GM12878 (cell line): ENCODE data around the gene CACFD1. TPM values are rescaled to one million over a fixed set of nuclear protein-coding genes. Genes with fewer than 3 reads are reported as not detected.
A peak's percentile ranks its signal among the peaks of the same experiment; 100 is the strongest.

Experiments used
- ATAC-seq: fragments of 200-7000 bp; cut with Tn5 transposase; 3 replicates; pipeline ENCODE4 v1.9.1; 2020; ENCODE audit warnings: mild to moderate bottlenecking, moderate library complexity
- BruUV-seq: library from RNA; stranded (reverse); fragments of 400-500 nt; replicated peaks from 2 replicates; lab custom pipeline; 2021; lab: Mats Ljungman, UMichigan
- CTCF ChIA-PET: fragments of 300-600 bp; sonication (Branson Sonifier 250); formaldehyde crosslinking; extraction: SDS; loops from one replicate; lab custom pipeline; 2021; ENCODE audit warnings: inconsistent platforms; lab: Yijun Ruan, JAX
- POLR2A ChIA-PET: fragments of 350-600 bp; formaldehyde crosslinking; extraction: SDS; loops from one replicate; lab custom pipeline; 2021; ENCODE audit warnings: inconsistent platforms; lab: Charles Lee
- RAD21 ChIA-PET: fragments of 300-600 bp; sonication (Branson Sonifier 250); formaldehyde crosslinking; loops from one replicate; lab custom pipeline; 2023; ENCODE audit warnings: antibody characterized with exemption; ENCODE audit not compliant: unreplicated experiment; lab: Charles Lee
- SMC1A ChIA-PET: fragments of 300-600 bp; sonication (Branson Sonifier 250); formaldehyde crosslinking; loops from one replicate; lab custom pipeline; 2023; ENCODE audit not compliant: unreplicated experiment, uncharacterized antibody; lab: Charles Lee
- DNase-seq: peaks from one replicate; pipeline ENCODE4 v3.0.0-alpha.2; 2011; ENCODE audit warnings: low read depth, low spot score
- FAIRE-seq: peaks from 3 replicates; lab custom pipeline; 2011; peaks lifted over from hg19 to GRCh38; lab: Jason Lieb, UNC
- H2AFZ ChIP-seq: 2 replicates; pipeline ENCODE4 v1.6.0; 2011; ENCODE audit warnings: low read depth, low read length, control low read depth; ENCODE audit not compliant: control insufficient read depth
- H3K27ac ChIP-seq: 2 replicates; pipeline ENCODE4 v1.5.1; 2011; ENCODE audit warnings: control low read depth; ENCODE audit not compliant: control insufficient read depth, insufficient read depth
- H3K27me3 ChIP-seq, 2 experiments: replicated peaks in 1 of 2; 2 replicates each; pipeline versions ENCODE4 v1.6.0 to v1.6.1; 2011; ENCODE audit warnings: low read length in 1 of 2; ENCODE audit not compliant: control insufficient read depth in 2 of 2, insufficient read depth in 2 of 2
- H3K36me3 ChIP-seq, 2 experiments: 2 replicates each; pipeline ENCODE4 v1.5.1; 2011; ENCODE audit warnings: low read length in 1 of 2; ENCODE audit not compliant: control insufficient read depth in 2 of 2, insufficient read depth in 2 of 2
- H3K4me1 ChIP-seq: 2 replicates; pipeline ENCODE4 v1.6.1; 2011; ENCODE audit warnings: mild to moderate bottlenecking, low read length, moderate library complexity, mixed read lengths; ENCODE audit not compliant: control insufficient read depth, insufficient read depth
- H3K4me2 ChIP-seq: 2 replicates; pipeline ENCODE4 v1.6.0; 2011; ENCODE audit warnings: control low read depth; ENCODE audit not compliant: control insufficient read depth, insufficient read depth
- H3K4me3 ChIP-seq: fragments of 200-600 bp; sonication (generic); 2 replicates; pipeline ENCODE4 v1.5.1; 2016
- H3K79me2 ChIP-seq: 2 replicates; pipeline ENCODE4 v1.6.0; 2011; ENCODE audit warnings: low read length; ENCODE audit not compliant: control insufficient read depth, insufficient read depth
- H3K9ac ChIP-seq: 2 replicates; pipeline ENCODE4 v1.8.0; 2011; ENCODE audit warnings: low read length, control low read depth, mixed read lengths; ENCODE audit not compliant: control insufficient read depth, insufficient read depth
- H3K9me3 ChIP-seq: replicated peaks from 3 replicates; pipeline ENCODE4 v1.5.1; 2011; ENCODE audit warnings: mild to moderate bottlenecking, low read length; ENCODE audit not compliant: control insufficient read depth, insufficient read depth
- H4K20me1 ChIP-seq: 2 replicates; pipeline ENCODE4 v1.6.0; 2011; ENCODE audit not compliant: control insufficient read depth, insufficient read depth
- BMI1 ChIP-seq: fragments of 450-650 bp; IDR thresholded peaks from 2 replicates; pipeline ENCODE4 v1.6.1; 2016; ENCODE audit warnings: mild to moderate bottlenecking, moderate library complexity, borderline replicate concordance
- KDM1A ChIP-seq: fragments of 200-600 bp; sonication (generic); IDR thresholded peaks from 2 replicates; pipeline ENCODE4 v1.6.1; 2016; ENCODE audit warnings: borderline replicate concordance
- NR2C2 ChIP-seq: IDR thresholded peaks from 2 replicates; pipeline ENCODE4 v1.6.1; 2011; ENCODE audit warnings: borderline replicate concordance, low read depth; ENCODE audit not compliant: control insufficient read depth, insufficient read length
- SMARCA5 ChIP-seq: fragments of 450-650 bp; IDR thresholded peaks from 2 replicates; pipeline ENCODE4 v1.6.1; 2017; ENCODE audit warnings: mild to moderate bottlenecking
- TAF1 ChIP-seq: IDR thresholded peaks from 2 replicates; pipeline ENCODE4 v1.6.1; 2011; ENCODE audit warnings: mild to moderate bottlenecking, low read depth, low read length, borderline replicate concordance
- ZBTB33 ChIP-seq: fragments of 450-650 bp; IDR thresholded peaks from 2 replicates; pipeline ENCODE4 v1.6.1; 2017; ENCODE audit warnings: mild to moderate bottlenecking
- WGBS: methylation state at CpG from one replicate; pipeline ENCODE4 v1.1.6; 2016; ENCODE audit warnings: low lambda C conversion rate; ENCODE audit not compliant: insufficient replicate concordance, insufficient coverage; ENCODE audit errors: missing lambda C conversion rate; 5-methylcytosine and 5-hydroxymethylcytosine counted together
- in situ Hi-C: fragments of 300-500 bp; cut with MboI; formaldehyde crosslinking; loops from 9 replicates; pipeline ENCODE4 v1.14.3; 2018; ENCODE audit warnings: mixed read lengths
- intact Hi-C: fragments of 100-400 bp; cut with micrococcal nuclease; formaldehyde crosslinking; loops from one replicate; pipeline ENCODE4 v1.14.2; 2022; ENCODE audit not compliant: unreplicated experiment
- polyA plus RNA-seq, 11 experiments: library from polyadenylated mRNA; depleted of rRNA in 4 of 11; unstranded in 6 of 11; stranded (reverse) in 5 of 11; fragments of >200 nt; fragmentation: Nextera tagmentation in 4 of 11; fragmentation: Illumina TruSeq in 1 of 11; extraction: Ambion mirVana in 4 of 11; extraction: Trizol in 1 of 11; gene quantifications; 1 replicate in 1 of 11; 2 replicates in 10 of 11; pipeline versions ENCODE4 v1.2.1 to v1.2.3, GENCODE V29; 2011 to 2016; ENCODE audit warnings: inconsistent platforms in 2 of 11, missing spikeins in 2 of 11, low read depth in 1 of 11
- total RNA-seq, 4 experiments: library from RNA; depleted of rRNA in 3 of 4; stranded (reverse); fragments of >200 nt in 3 of 4; fragmentation: Illumina TruSeq in 1 of 4; extraction: Trizol in 1 of 4; gene quantifications; 2 replicates each; pipeline versions ENCODE4 v1.2.1 to v1.2.3, GENCODE V29; 2013 to 2021
- TF ChIP-seq, protein P1 (sequence below): IDR thresholded peaks from 2 replicates; pipeline ENCODE4 v1.6.1; 2011; ENCODE audit warnings: mild to moderate bottlenecking, low read depth, low read length, moderate library complexity; ENCODE audit not compliant: insufficient replicate concordance
- TF ChIP-seq, protein P2 (sequence below): fragments of 450-650 bp; IDR thresholded peaks from 2 replicates; pipeline ENCODE4 v1.6.1; 2017; ENCODE audit warnings: mild to moderate bottlenecking, moderate library complexity

CACFD1 gene
- total and polyA plus RNA-seq, 10 of the 15 experiments (the other 5 are each of a cell fraction or from before 2014, with no cell fraction given), result 0.09 to 5.8 (median 1.4) TPM; not detected in 1

GRCh38 chr9:133477992-133478850 is 18.4 kb downstream of the CACFD1 start:
- no peaks in the 10 kb centered on the region for H3K27me3 ChIP-seq
- intact Hi-C loops, result loop anchor here (1.0 to 5.0 kb wide), 3 partner anchors 18 to 131 kb away; partner anchors contain the start of genes MED22, REXO4 and RPL7A
- H3K79me2 ChIP-seq, result peaks cover 30% of the 10 kb centered on the region
- peaks cover 9 to 18% of the 10 kb centered on the region in 2 experiments; a peak in 3 of 4 replicates for H3K36me3 ChIP-seq
- no TSS peak for BruUV-seq
- H4K20me1 ChIP-seq, result peaks cover 3% of the 10 kb centered on the region; the same call in 1 of the 2 replicates
- no peaks in the 10 kb centered on the region; the same call in 2 of the 3 replicates for H3K9me3 ChIP-seq
- ChIA-PET RAD21 (interaction anchor here (1.1 to 3.1 kb wide), 8 partner anchors 18 to 334 kb away, joined by 3 to 20 read pairs (median 4); partner anchors contain the start of genes ADAMTS13, CACFD1, SURF1 and SURF2), CTCF (interaction anchor here (0.6 to 3.5 kb wide), 11 partner anchors 18 to 329 kb away, joined by 3 to 17 read pairs (median 3); partner anchors contain the start of gene CACFD1), POLR2A (interaction anchor here (0.5 to 4.0 kb wide), 10 partner anchors 10 to 448 kb away, joined by 3 to 27 read pairs (median 4); partner anchors contain the start of genes ADAMTS13, CACFD1, GTF3C5 and REXO4), SMC1A (interaction anchor here (0.9 to 1.9 kb wide), 4 partner anchors 9 to 143 kb away, joined by 3 to 9 read pairs (median 3); partner anchors contain the start of gene CACFD1)
- peak overlapping the region; percentile 83 for H3K27ac ChIP-seq
- peak overlapping the region; percentile 74 for H3K4me2 ChIP-seq
- peak overlapping the region; percentile 74 for H3K9ac ChIP-seq
- peak; percentile 31 for FAIRE-seq
- peak overlapping the region; percentile 64 for H2AFZ ChIP-seq
- WGBS, result 0% methylated on average over 17 of the region's 17 CpGs
- H3K4me1 ChIP-seq, result peaks cover 15% of the 10 kb centered on the region
- ATAC-seq, result peak; percentile 75
- DNase-seq, result no peak
- in situ Hi-C loops, result no loop called here
- H3K4me3 ChIP-seq, result peak overlapping the region; percentile 94
- TF ChIP-seq NR2C2 (no peak), TAF1 (no peak; the same call in 1 of the 2 replicates), SMARCA5 (no peak), KDM1A (no peak), ZBTB33 (no peak), BMI1 (no peak)
- TF ChIP-seq, protein P1, sequence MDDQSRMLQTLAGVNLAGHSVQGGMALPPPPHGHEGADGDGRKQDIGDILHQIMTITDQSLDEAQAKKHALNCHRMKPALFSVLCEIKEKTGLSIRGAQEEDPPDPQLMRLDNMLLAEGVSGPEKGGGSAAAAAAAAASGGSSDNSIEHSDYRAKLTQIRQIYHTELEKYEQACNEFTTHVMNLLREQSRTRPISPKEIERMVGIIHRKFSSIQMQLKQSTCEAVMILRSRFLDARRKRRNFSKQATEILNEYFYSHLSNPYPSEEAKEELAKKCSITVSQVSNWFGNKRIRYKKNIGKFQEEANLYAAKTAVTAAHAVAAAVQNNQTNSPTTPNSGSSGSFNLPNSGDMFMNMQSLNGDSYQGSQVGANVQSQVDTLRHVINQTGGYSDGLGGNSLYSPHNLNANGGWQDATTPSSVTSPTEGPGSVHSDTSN, result no peak
- TF ChIP-seq, protein P2, sequence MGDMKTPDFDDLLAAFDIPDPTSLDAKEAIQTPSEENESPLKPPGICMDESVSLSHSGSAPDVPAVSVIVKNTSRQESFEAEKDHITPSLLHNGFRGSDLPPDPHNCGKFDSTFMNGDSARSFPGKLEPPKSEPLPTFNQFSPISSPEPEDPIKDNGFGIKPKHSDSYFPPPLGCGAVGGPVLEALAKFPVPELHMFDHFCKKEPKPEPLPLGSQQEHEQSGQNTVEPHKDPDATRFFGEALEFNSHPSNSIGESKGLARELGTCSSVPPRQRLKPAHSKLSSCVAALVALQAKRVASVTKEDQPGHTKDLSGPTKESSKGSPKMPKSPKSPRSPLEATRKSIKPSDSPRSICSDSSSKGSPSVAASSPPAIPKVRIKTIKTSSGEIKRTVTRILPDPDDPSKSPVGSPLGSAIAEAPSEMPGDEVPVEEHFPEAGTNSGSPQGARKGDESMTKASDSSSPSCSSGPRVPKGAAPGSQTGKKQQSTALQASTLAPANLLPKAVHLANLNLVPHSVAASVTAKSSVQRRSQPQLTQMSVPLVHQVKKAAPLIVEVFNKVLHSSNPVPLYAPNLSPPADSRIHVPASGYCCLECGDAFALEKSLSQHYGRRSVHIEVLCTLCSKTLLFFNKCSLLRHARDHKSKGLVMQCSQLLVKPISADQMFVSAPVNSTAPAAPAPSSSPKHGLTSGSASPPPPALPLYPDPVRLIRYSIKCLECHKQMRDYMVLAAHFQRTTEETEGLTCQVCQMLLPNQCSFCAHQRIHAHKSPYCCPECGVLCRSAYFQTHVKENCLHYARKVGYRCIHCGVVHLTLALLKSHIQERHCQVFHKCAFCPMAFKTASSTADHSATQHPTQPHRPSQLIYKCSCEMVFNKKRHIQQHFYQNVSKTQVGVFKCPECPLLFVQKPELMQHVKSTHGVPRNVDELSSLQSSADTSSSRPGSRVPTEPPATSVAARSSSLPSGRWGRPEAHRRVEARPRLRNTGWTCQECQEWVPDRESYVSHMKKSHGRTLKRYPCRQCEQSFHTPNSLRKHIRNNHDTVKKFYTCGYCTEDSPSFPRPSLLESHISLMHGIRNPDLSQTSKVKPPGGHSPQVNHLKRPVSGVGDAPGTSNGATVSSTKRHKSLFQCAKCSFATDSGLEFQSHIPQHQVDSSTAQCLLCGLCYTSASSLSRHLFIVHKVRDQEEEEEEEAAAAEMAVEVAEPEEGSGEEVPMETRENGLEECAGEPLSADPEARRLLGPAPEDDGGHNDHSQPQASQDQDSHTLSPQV, result no peak
